Esophagus muscularis mucosa (tissue), 4 donors: Measurements from ENCODE around the gene KCTD11. TPM values are rescaled to one million over a fixed set of nuclear protein-coding genes. Genes with fewer than 3 reads are reported as not detected.
A peak's percentile ranks its signal among the peaks of the same experiment; 100 is the strongest.
"Not testable (repeated sequence)": the region's sequence is repeated elsewhere in the genome, so short reads cannot be mapped to it uniquely, and the experiment has no call there.

Source experiments
- DNase-seq: peaks from one replicate; pipeline ENCODE4 v3.0.0-alpha.2; 2017; ENCODE audit errors: extremely low spot score
- H3K27ac ChIP-seq, 4 donors: fragments of 200-600 bp; sonication (generic); replicated peaks in 1 of 4; 1 replicate in 3 of 4; 2 replicates in 1 of 4; pipeline ENCODE4 v1.5.1; 2016 to 2019; ENCODE audit warnings: mild to moderate bottlenecking in 1 of 4
- H3K27me3 ChIP-seq, 4 donors: fragments of 200-600 bp; sonication (generic); one replicate each; pipeline versions ENCODE4 v1.5.1 to v1.6.0; 2016 to 2019
- H3K36me3 ChIP-seq, 4 donors: fragments of 200-600 bp; sonication (generic); one replicate each; pipeline ENCODE4 v1.5.1; 2016 to 2019
- H3K4me1 ChIP-seq, 4 donors: fragments of 200-600 bp; sonication (generic); one replicate each; pipeline ENCODE4 v1.5.1; 2016 to 2019
- H3K4me3 ChIP-seq, 4 donors: fragments of 200-600 bp; sonication (generic); 1 replicate in 2 of 4; 2 replicates in 2 of 4; pipeline ENCODE4 v1.5.1; 2016 to 2019; ENCODE audit warnings: mild to moderate bottlenecking in 4 of 4, moderate library complexity in 1 of 4
- H3K9me3 ChIP-seq, 4 donors: fragments of 200-600 bp; sonication (generic); 1 replicate in 3 of 4; 2 replicates in 1 of 4; pipeline ENCODE4 v1.5.1; 2016 to 2019
- EP300 ChIP-seq: sonication (generic); formaldehyde crosslinking; IDR thresholded peaks from one replicate; pipeline ENCODE4 v1.6.1; 2017; ENCODE audit warnings: antibody characterized with exemption
- POLR2A ChIP-seq: fragments of 450-650 bp; IDR thresholded peaks from one replicate; pipeline ENCODE4 v1.6.1; 2017; ENCODE audit warnings: antibody characterized with exemption, moderate library complexity, mild to moderate bottlenecking, low read depth
- POLR2AphosphoS5 ChIP-seq, 2 donors: sonication (generic); formaldehyde crosslinking; IDR thresholded peaks; one replicate each; pipeline ENCODE4 v1.6.1; 2017; ENCODE audit warnings: antibody characterized with exemption in 2 of 2
- WGBS: methylation state at CpG from one replicate; pipeline ENCODE4 v1.1.5; 2018; 5-methylcytosine and 5-hydroxymethylcytosine counted together
- intact Hi-C: fragments of 100-400 bp; cut with DNase I; formaldehyde crosslinking; loops from one replicate; pipeline ENCODE4 v1.15.1; 2023
- total RNA-seq, 4 donors: library from RNA; depleted of rRNA; stranded (reverse); fragments of >200 nt; gene quantifications; one replicate each; pipeline versions ENCODE4 v1.1.0 to v1.2.1, GENCODE V29; 2016
- TF ChIP-seq, protein P1 (sequence below), 3 experiments: fragments of 200-600 bp in 2 of 3; fragments of 450-650 bp in 1 of 3; sonication (generic) in 2 of 3; IDR thresholded peaks; one replicate each; pipeline ENCODE4 v1.5.1; 2017 to 2019; ENCODE audit warnings: antibody characterized with exemption in 3 of 3, mild to moderate bottlenecking in 2 of 3, moderate library complexity in 1 of 3

The KCTD11 gene
- total RNA-seq, 4 donors from 2014 or later, result 9.1 to 18.2 (median 13.3) TPM

- intact Hi-C loops, result no loop called here
- DNase-seq, result no peak
- TF ChIP-seq POLR2AphosphoS5 (IDR thresholded peaks at IDR 0.05), result no peak
- no peak for TF ChIP-seq EP300
- TF ChIP-seq, protein P1, sequence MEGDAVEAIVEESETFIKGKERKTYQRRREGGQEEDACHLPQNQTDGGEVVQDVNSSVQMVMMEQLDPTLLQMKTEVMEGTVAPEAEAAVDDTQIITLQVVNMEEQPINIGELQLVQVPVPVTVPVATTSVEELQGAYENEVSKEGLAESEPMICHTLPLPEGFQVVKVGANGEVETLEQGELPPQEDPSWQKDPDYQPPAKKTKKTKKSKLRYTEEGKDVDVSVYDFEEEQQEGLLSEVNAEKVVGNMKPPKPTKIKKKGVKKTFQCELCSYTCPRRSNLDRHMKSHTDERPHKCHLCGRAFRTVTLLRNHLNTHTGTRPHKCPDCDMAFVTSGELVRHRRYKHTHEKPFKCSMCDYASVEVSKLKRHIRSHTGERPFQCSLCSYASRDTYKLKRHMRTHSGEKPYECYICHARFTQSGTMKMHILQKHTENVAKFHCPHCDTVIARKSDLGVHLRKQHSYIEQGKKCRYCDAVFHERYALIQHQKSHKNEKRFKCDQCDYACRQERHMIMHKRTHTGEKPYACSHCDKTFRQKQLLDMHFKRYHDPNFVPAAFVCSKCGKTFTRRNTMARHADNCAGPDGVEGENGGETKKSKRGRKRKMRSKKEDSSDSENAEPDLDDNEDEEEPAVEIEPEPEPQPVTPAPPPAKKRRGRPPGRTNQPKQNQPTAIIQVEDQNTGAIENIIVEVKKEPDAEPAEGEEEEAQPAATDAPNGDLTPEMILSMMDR (IDR thresholded peaks at IDR 0.05), result no peak
- no peak for TF ChIP-seq POLR2A
- Histone ChIP-seq H3K36me3 (peaks cover 0 to 26% (median 20%) of the 10 kb centered on the region in 4 donors), H3K27me3 (peaks cover 0 to 22% (median 0%) of the 10 kb centered on the region in 4 donors), H3K27ac (peak overlapping the region; percentile 92 to 93 (median 92)), H3K4me3 (peak overlapping the region; percentile 75 to 89 (median 84)), H3K9me3 (no peaks in the 10 kb centered on the region), H3K4me1 (peaks cover 16 to 29% (median 24%) of the 10 kb centered on the region in 4 donors)
- WGBS, result 0% methylated on average over 6 of the region's 34 CpGs
Observed at GRCh38 chr17:7329997-7330637, 21.8 kb upstream of the KCTD11 start.

DNA sequence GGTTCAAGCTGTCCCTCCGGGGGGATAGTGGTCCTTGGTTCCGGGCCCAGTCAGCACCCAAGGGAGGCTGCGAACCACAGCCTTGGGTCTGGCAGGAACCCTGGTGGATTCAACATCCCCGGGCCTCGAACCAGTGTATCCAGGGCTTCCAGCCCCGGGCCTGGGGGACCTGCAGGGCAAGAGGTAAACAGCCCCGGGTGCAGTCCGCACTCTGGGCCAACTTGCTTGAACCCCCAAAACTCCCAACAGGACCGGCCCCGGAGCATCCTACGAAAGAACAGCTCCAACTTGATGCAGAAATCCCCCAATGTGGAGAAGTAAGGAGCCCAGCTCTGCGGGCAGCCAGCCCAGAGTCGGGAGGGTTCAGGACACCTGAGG, 21.3 kb upstream of the KCTD11 start:
- Histone ChIP-seq H3K27me3 (peaks cover 0 to 27% (median 2%) of the 10 kb centered on the region in 4 donors), H3K4me3 (peak overlapping the region; percentile 75 to 89 (median 84)), H3K4me1 (peaks cover 16 to 29% (median 24%) of the 10 kb centered on the region in 4 donors), H3K9me3 (no peaks in the 10 kb centered on the region), H3K27ac (peak overlapping the region; percentile 92 to 93 (median 92)), H3K36me3 (peaks cover 0 to 21% (median 15%) of the 10 kb centered on the region in 4 donors)
- WGBS, result 84% methylated on average over 5 of the region's 13 CpGs
- intact Hi-C loops, result no loop called here
- TF ChIP-seq POLR2A (no peak), POLR2AphosphoS5 (IDR thresholded peaks at IDR 0.05) (no peak), EP300 (no peak)
- TF ChIP-seq, protein P1 (IDR thresholded peaks at IDR 0.05), result no peak
- no peak for DNase-seq

DNA sequence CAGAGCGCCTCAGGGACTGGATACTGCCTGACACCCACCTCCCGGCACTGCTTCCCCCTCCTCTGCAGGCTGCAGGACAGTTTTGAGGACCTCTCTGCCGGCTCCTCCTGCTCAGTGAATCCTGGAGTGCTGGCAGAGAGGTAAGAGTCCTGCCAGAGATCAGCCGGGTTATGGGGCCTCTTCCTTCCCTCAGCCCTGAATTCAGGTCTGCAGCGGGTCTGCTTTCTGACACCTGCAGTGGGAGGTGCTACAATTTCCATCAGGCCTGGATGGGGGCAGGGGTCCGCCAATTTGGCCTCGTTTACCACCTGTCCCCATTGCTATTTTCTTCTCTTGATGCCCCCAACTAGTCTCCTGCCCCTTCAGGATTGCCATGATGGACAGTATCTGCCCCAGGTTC, 19.9 kb upstream of the KCTD11 start:
- no peak overlapping the region for H3K27ac ChIP-seq
- no peak for DNase-seq
- peaks cover 16 to 29% (median 23%) of the 10 kb centered on the region in 4 donors for H3K4me1 ChIP-seq
- H3K4me3 ChIP-seq, result no peak overlapping the region
- WGBS, result 52% methylated on average over 7 of the region's 7 CpGs
- no peaks in the 10 kb centered on the region for H3K9me3 ChIP-seq
- intact Hi-C loops, result no loop called here
- TF ChIP-seq POLR2A, result no peak
- no peak for TF ChIP-seq POLR2AphosphoS5 (IDR thresholded peaks at IDR 0.05)
- TF ChIP-seq EP300, result no peak
- TF ChIP-seq, protein P1 (IDR thresholded peaks at IDR 0.05), result no peak
- peaks cover 0 to 6% (median 3%) of the 10 kb centered on the region in 4 donors for H3K36me3 ChIP-seq
- peaks cover 0 to 42% (median 7%) of the 10 kb centered on the region in 4 donors for H3K27me3 ChIP-seq

- H3K27me3 ChIP-seq, result peaks cover 0 to 47% (median 7%) of the 10 kb centered on the region in 4 donors
- H3K36me3 ChIP-seq, intact Hi-C loops, H3K27ac ChIP-seq, DNase-seq, H3K9me3 ChIP-seq, H3K4me3 ChIP-seq: not testable (repeated sequence)
- 50% methylated on average over 13 of the region's 14 CpGs for WGBS
- H3K4me1 ChIP-seq, result peaks cover 14 to 24% (median 20%) of the 10 kb centered on the region in 4 donors
Observed at GRCh38 chr17:7332600-7333069, 19.3 kb upstream of the KCTD11 start.

DNA sequence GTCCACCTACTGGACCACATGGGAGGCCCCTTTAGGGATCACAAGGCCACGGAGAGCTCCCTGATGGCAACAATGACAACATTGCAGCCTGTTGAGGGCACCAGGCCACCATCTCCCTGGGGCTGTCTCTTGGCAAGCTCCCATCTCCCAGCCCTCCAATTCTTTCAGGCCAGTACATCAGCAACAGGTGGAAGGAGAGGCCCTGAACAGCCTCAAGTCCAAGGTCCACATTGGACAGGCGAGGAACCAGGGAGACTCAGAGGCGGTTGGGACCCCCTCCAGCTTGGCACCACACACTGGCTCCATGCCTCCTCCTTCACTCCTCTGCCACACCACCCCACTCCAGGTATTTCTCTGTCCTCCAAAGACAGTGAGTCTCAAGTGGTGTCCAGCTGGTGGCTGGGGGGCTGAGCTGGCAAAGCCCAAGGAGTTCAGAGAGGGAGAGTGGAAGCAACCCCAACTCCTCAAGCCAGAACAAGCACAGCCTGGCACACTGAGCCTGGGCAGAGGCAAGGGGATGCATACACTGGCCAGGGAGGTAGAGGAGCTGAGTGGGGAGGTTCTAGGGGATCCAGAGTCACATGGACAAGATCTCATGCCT, 16.9 kb upstream of the KCTD11 start:
- DNase-seq, result no peak
- intact Hi-C loops, result no loop called here
- Histone ChIP-seq H3K4me3 (no peak overlapping the region), H3K9me3 (no peaks in the 10 kb centered on the region), H3K27ac (no peak overlapping the region), H3K4me1 (peaks cover 5 to 9% (median 8%) of the 10 kb centered on the region in 4 donors), H3K27me3 (peaks cover 0 to 70% (median 7%) of the 10 kb centered on the region in 4 donors), H3K36me3 (no peaks in the 10 kb centered on the region)
- WGBS, result 87% methylated on average over 3 of the region's 3 CpGs
- TF ChIP-seq, protein P1 (IDR thresholded peaks at IDR 0.05), result no peak
- TF ChIP-seq POLR2A, result no peak
- TF ChIP-seq EP300, result no peak
- no peak for TF ChIP-seq POLR2AphosphoS5 (IDR thresholded peaks at IDR 0.05)

DNA sequence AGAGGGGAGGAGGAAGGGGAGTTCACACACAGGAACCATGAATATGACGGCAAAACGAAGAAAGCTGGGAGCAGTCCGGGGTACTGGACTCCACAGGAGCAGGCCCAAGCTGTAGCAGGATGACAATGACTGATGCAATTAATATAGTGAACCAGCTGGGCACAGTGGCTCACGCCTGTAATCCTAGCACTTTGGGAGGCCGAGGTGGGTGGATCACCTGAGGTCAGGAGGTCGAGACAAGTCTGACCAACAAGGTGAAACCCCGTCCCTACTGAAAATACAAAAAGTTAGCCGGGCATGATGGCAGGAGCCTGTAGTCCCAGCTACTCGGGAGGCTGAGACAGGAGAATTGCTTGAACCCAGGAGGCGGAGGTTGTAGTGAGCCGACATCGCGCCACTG, 16.2 kb upstream of the KCTD11 start:
- WGBS, result 80% methylated on average over 13 of the region's 13 CpGs
- not testable (repeated sequence) for H3K27ac ChIP-seq, DNase-seq, H3K36me3 ChIP-seq, H3K4me3 ChIP-seq, H3K4me1 ChIP-seq, H3K9me3 ChIP-seq
- intact Hi-C loops, result loop anchor here (2.0 kb wide), 1 partner anchor 59 kb away; no protein-coding TSS in a partner anchor
- H3K27me3 ChIP-seq, result peaks cover 0 to 74% (median 7%) of the 10 kb centered on the region in 4 donors
